Measurements from ENCODE around the gene EMSY. TPM values are rescaled to one million over a fixed set of nuclear protein-coding genes. Genes with fewer than 3 reads are reported as not detected.

EMSY gene
- total and polyA plus RNA-seq, 9 of the 15 experiments (the other 6 are each of a cell fraction or from before 2014, with no cell fraction given) = 12.7 to 25.4 (median 17.9) TPM

DNA sequence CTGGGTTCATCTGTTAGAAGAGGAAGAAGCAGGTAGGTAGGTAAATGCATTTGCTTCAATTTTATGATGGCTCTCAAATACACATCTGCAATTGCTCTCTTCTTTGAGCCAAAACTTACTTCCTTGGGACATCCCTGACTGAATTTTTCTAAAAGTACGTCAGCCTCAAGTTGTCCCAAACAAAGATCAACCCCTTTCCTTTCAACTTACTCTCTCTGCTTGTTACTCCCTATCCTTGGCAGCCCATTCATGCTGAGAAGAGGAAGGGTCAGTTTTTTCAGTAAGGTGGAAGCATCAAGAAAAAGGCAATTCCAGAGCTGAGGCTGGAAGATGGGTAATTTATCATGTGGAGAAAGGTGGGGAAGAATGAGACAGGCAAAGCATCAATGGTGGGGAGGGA, 114.5 kb downstream of the EMSY start:
- ChIA-PET CTCF (ENCODE audit: low intra/inter-chr PET ratio) (no interaction called here), POLR2A (no interaction called here)
- H3K9me3 ChIP-seq (replicated peaks; ENCODE audit: control insufficient read depth, insufficient read depth, low read depth, low read length) = no peaks in the 10 kb centered on the region
- H3K79me2 ChIP-seq (ENCODE audit: control insufficient read depth, insufficient read depth, low read length) = no peaks in the 10 kb centered on the region
- no peak overlapping the region for H3K4me3 ChIP-seq
- H3K27me3 ChIP-seq (ENCODE audit: control insufficient read depth in 2 of 2, insufficient read depth in 2 of 2, low read length in 2 of 2) = peaks cover 0 to 3% of the 10 kb centered on the region in 2 experiments; a peak in 1 of 5 replicates
- no peaks in the 10 kb centered on the region for H3K4me1 ChIP-seq (replicated peaks in 1 of 2; ENCODE audit: control insufficient read depth in 2 of 2, insufficient read depth in 2 of 2, low read length in 2 of 2)
- H3K9ac ChIP-seq (ENCODE audit: insufficient read depth in 1 of 2, low read depth in 2 of 2, low read length in 2 of 2) = no peak overlapping the region
- no peak overlapping the region for H3K27ac ChIP-seq (ENCODE audit: extremely low read depth, low read depth, low read length)
- FAIRE-seq (no peak), DNase-seq (ENCODE audit: extremely low read depth in 1 of 4, low spot score in 3 of 4) (no peak), ATAC-seq (no peak)
- no peak overlapping the region for H3K4me2 ChIP-seq (ENCODE audit: insufficient read depth, low read length)
- no TSS peak for BruUV-seq (replicated peaks)
- H4K20me1 ChIP-seq (replicated peaks; ENCODE audit: control insufficient read depth, insufficient read depth, low read length) = no peaks in the 10 kb centered on the region
- intact Hi-C loops (cut with micrococcal nuclease) (no loop called here), in situ Hi-C loops (cut with MboI) (no loop called here)
- no peak overlapping the region for H2AFZ ChIP-seq (ENCODE audit: low read depth, low read length)
- no peaks in the 10 kb centered on the region for H3K9me1 ChIP-seq (ENCODE audit: control insufficient read depth, insufficient read depth, low read length)
- H3K36me3 ChIP-seq (ENCODE audit: control insufficient read depth, insufficient read depth, low read length) = no peaks in the 10 kb centered on the region
- 8% methylated on average over 1 of the region's 1 CpG for WGBS (ENCODE audit: insufficient coverage, low coverage, missing lambda C conversion rate)
- TF ChIP-seq ZBTB12 (CRISPR knock-in tag; IDR thresholded peaks at IDR 0.05) (no peak), ZNF764 (CRISPR knock-in tag; IDR thresholded peaks at IDR 0.05; ENCODE audit: low read depth) (no peak), ETV5 (CRISPR knock-in tag; IDR thresholded peaks at IDR 0.05; ENCODE audit: low read depth) (no peak), NR2C1 (IDR thresholded peaks at IDR 0.05) (no peak), NR2C1 (tag; IDR thresholded peaks at IDR 0.05) (no peak), RAD21 (CRISPR knock-in tag; conservative IDR thresholded peaks at IDR 0.05 in 1 of 2, IDR thresholded peaks at IDR 0.05 in 1 of 2) (no peak)

Data from K562 (cell line).